HL-60/S4 treated with retinoic acid at 250 ng/mL for 4 days and 3 days (cell line): ENCODE measurements around the gene EIF4G3.
"Not testable (repeated sequence)": the region's sequence is repeated elsewhere in the genome, so short reads cannot be mapped to it uniquely, and the experiment has no call there.

Experiments used
- in situ Hi-C: fragments of 300-500 bp; cut with MboI; formaldehyde crosslinking; loops from 2 replicates; pipeline ENCODE4 v1.7.0; 2022; ENCODE audit warnings: low sequenced_read_pairs

The EIF4G3 gene

GRCh38 chr1:21069549-21069948 lies 107.1 kb downstream of the EIF4G3 start:
- in situ Hi-C loops: no loop called here

DNA sequence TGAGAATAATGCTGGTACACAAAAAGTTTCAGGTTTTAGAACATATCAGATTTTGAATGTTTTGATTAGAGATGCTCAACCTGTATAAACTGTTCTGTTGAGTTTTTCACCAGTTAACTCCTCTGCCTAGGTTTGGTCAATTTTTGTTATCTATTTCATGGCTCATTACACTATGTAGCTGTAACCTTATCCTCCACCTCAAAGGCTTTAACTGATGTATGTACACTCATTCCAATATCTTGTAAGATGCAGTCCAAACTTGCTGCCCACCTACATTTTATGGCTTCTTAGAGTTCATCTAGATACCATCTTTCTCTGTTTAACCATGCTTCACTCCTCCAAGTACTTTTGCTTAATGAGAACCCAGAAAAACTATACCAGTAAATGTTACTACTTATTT lies 107.8 kb downstream of the EIF4G3 start:
- in situ Hi-C loops: no loop called here

DNA sequence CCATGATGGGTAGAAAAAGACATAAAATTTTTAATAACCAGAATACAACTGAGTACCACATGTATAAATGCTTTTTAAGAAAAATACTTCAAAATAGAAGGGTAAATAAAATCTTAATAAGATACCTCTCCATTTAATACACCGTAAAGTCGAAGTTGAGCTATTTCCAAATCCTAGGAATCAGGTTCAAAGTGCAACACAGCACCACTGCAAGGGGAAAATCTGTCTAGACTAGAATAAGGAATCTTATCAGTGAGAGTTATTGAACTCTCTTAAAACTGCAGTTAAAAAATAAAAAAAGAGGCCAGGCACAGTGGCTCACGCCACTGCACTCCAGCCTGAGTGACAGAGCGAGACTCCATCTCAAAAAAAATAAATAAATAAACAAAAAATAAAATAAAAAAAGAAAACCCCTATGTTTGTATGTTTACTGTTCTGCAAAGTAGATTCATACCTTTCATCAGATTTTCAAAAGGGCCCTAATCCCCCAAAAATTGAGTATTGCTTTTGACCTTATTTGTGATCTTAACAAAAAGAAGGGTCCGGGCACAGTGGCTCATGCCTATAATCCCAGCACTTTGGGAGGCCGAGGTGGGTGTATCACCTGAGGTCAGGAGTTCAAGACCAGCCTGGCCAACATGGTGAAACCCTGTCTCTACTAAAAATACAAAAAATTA lies 109.0 kb downstream of the EIF4G3 start:
- in situ Hi-C loops: no loop called here

- in situ Hi-C loops: no loop called here
These were observed 110.2 kb downstream of the EIF4G3 start for GRCh38 chr1:21066356-21067012.

DNA sequence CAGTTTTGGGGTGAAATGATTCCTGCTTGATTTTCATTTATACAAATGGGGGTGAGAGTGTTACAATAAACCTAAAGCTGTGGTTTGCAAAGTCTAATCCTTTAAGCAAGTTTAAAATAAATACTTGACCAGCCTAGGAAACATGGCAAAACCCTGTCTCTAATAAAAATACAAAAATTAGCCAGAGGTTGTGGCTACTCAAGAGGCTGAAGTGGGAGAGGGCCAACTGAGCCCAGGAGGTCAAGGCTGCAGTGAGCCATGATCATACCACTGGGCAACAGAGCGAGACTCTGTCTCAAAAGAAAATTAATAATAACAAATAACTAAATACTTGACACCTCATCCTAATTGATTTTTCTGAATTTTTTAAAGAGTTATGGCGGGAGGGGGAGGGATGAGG lies 110.8 kb downstream of the EIF4G3 start:
- in situ Hi-C loops: no loop called here

GRCh38 chr1:21064057-21064456 lies 112.6 kb downstream of the EIF4G3 start:
- in situ Hi-C loops: no loop called here

GRCh38 chr1:21060523-21060922 lies 116.2 kb downstream of the EIF4G3 start:
- in situ Hi-C loops: no loop called here

DNA sequence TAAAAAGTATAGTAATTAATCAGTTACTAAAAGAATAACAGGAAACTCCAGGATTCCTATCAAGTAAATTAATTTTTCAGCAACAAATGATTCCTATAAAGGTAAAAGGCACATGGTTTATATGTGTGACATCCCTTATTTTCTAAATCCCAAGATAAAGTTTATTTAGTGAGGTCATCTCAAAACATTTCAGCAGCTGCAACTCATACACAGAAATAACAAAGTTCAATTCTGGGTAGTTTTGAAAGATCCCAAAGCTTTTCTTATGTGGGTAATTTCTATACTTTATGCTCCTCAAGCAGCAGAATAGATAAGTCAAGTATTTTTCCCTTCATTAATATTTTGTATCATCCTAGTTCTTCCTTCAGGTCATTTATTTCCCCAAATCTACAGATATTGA lies 117.7 kb downstream of the EIF4G3 start:
- in situ Hi-C loops: no loop called here

DNA sequence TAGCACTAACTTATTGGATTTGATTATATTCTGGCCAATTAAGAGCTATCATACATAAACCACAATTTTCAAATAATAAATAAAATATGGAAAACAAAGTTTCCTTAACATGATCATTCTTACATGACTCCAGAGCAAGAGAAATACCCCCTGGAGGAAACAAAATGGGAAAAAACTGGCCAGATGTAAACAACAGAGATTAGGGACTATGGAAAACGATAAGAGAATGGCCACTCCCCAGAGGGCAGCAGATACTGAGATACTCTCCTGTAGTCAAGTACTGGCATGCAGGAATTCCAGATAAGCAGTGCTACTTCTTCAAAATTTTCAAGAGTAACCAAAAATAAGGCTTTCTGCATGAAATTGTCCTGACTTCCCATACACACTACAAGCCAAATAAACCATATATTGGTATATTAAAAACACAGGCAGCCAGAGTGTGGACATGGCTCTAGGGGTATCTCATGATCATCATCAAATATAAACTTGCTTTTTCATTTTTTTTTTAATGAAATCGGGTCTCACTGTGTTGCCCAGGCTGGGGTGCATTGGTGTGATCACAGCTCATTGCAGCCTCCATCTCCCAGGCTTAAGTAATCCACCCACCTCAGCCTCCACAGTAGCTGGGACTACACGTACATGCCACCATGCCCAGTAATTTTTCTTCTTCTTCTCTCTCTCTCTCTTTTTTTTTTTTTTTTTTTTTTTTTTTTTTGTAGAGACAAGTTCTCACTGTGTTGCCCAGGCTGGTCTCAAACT lies 118.5 kb downstream of the EIF4G3 start:
- in situ Hi-C loops: no loop called here

- in situ Hi-C loops: not testable (repeated sequence)
These were observed 123.3 kb downstream of the EIF4G3 start for GRCh38 chr1:21053189-21053928.

GRCh38 chr1:21052034-21052433 lies 124.7 kb downstream of the EIF4G3 start:
- in situ Hi-C loops: no loop called here

DNA sequence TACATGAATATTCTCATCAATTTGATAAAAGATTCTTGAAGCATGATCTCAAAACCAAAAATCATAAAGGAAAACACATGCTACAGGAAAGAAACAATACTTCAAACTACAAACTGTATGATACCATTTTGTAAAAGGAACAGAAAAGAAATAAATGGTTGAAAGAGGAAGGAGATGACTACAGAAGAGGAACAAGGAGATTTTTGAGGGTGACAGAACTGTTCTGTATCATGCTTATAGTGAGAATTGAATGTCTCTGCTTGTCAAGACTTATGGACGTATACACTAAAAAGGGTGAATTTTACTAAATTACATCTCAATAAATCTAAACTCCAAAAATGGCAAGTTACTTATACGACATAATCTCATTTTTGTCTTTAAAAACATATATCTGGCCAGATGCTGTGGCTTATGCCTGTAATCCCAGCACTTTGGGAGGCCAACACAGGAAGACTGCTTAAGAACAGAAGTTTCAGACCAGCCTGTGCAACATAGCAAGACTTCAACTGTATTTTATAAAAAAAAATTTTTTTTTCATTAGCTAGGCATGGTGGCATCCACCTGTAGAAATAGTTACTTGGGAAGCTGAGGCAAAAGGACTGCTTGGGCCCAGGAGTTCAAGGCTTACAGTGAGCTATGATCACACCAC lies 125.4 kb downstream of the EIF4G3 start:
- in situ Hi-C loops: no loop called here

DNA sequence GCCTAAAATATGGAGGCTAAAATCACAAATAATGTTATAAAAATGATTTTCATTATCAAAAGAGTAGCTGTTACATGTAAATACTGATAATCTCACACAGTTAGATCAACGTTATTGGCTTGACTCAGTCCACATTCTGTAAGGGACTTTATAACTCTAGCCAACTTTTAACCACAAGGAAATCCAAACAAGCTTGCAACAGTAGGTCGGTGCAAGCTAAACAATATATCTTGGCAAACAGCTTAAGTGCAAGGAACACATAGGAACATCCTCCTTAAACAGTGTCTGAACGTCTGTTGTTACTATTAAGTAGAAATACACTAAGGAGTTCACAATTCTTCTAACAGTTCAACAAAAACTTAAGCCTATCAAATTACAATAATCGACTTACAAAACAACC lies 126.7 kb downstream of the EIF4G3 start:
- in situ Hi-C loops: no loop called here

DNA sequence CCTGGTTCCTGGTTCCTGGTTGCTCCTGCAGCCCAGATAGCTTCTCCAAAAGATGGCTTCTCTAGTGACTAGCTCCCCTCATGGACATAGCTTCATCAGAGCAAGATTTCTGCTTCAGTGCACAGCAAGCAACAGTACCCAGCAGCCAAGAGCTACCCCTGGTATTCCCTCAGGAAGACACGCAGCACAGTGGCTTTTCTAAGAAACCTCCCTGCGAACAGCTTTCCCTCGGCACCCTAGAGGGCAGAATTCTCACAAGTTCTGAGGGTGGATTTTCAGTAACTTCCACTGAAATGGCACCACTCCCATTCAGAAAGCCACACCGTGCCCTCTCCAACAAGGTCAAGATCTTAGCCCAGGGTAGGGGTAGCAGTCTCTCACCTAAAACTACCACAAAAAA lies 128.2 kb downstream of the EIF4G3 start:
- in situ Hi-C loops: no loop called here

DNA sequence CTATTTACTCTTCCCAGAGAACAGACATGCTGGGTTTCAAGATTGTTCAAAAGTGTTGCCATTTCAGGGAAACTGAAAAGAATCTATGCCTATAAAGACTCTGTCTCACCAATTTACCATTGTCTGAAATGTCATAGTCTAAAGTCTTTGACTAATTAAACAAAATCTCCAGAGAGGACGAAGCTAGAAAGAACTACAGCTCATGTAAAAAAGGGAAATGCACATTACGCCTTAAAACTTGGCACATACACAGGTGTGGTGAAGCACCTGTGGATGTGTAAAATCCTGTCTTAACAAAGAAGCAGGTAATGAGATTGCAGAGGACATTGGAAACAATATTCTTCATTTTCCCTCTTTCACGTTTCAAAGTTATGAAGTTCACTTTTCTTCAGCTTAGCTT lies 130.6 kb downstream of the EIF4G3 start:
- in situ Hi-C loops: no loop called here

GRCh38 chr1:21045351-21045750 lies 131.3 kb downstream of the EIF4G3 start:
- in situ Hi-C loops: no loop called here

DNA sequence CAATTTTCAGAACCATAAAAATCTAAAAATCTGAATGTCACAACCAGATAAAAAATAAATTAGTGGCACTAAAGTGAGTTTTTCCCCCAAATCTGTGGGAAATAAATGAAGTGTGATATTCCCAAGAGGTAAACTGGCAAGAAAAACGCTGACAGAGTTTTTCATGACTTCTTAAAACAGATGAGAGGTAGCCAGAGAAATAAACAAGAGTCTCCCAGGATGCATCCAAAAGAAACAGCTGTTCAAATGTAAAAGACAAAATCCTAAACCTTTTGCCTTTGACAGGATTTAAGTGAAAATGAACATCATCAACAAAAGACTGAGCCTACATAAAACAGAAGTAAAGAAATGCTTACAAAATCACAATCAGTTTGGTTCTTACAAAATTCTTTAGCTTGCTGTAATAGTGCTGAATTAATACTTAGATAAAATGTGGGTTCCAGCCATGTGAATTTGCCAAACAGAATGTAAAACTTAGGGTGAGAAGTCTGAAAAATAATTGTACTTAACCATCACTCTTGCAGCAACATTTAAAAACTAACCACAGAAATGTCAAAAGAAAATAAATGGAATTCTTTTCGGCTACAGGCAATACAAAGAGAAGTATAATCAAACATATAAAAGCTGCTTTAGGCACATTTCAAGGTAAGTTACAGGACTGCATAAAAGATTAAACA lies 133.6 kb downstream of the EIF4G3 start:
- in situ Hi-C loops: no loop called here

DNA sequence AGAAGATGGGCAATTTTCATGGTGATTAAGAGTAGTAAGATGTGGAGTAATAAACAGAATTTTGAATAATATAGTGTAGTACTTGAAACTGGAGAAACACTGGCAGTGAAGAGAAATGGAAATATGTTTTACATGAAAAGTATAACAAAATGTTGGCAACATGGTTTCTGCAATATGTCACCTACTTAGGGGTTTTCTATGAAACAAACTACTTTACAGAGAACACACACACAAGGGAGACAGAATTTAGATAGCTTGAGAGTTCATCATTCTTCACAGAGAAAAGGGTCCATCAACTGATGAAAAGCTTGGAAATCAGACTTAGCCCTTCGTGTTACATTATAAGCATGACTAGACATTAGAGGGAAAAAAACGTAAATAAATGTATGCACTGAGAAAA lies 135.2 kb downstream of the EIF4G3 start:
- in situ Hi-C loops: no loop called here

DNA sequence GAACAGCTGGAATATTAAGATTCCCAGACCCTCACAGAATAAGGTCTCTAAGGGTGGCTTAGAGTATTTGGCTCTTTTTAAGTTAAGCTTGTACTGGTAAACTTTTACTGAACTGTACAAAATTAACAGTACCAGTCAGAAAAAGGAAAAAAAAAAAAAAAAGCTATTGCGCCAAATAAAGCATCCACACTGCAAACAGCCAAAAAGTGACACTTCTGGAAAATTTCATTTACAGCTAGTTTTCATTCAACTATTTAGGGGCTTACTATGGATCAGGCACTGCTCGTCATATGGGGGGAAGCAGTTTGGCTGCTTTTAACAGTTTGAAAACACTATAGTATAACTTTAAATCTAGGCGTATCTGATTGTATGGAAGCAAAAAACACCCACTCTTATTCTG lies 139.6 kb downstream of the EIF4G3 start:
- in situ Hi-C loops: no loop called here

DNA sequence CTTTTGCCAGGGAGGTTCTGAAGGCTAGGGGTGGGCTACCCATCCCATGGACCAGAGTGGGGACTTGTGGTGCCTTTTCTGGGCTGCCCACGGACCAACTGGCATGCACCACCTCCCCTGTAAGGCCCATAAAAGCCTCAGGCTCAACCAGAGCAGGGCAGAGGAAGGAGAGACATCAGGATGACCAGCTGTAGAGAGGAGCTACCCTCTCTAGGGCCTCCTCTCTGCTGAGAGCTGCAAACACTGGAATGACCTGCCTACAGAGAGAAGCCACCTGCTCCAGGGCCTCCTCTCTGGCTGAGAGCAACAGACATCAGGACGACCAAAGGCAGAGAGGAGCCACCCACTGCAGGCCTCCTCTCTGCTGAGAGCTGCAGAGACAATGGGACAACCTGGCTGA lies 140.9 kb downstream of the EIF4G3 start:
- in situ Hi-C loops: no loop called here
